HEK293 (cell line): ENCODE results near the gene EPHA2.

Experiments used
- ATF2 ChIP-seq: fragments of 450-650 bp; formaldehyde crosslinking; IDR thresholded peaks from 2 replicates; pipeline ENCODE4 v1.5.1; 2016; ENCODE audit warnings: missing biosample characterization, missing genetic modification characterization, low read depth
- KLF1 ChIP-seq: fragments of 450-650 bp; formaldehyde crosslinking; IDR thresholded peaks from 2 replicates; pipeline ENCODE4 v1.5.1; 2016; ENCODE audit warnings: missing biosample characterization, missing genetic modification characterization
- KLF7 ChIP-seq: fragments of 450-650 bp; formaldehyde crosslinking; IDR thresholded peaks from 2 replicates; pipeline ENCODE4 v1.5.1; 2016; ENCODE audit warnings: missing biosample characterization, missing genetic modification characterization, borderline replicate concordance
- KLF8 ChIP-seq: fragments of 450-650 bp; formaldehyde crosslinking; IDR thresholded peaks from 2 replicates; pipeline ENCODE4 v1.5.1; 2016; ENCODE audit warnings: missing biosample characterization, missing genetic modification characterization
- MEIS1 ChIP-seq: sonication (generic); formaldehyde crosslinking; IDR thresholded peaks from 2 replicates; pipeline ENCODE4 v1.8.1; 2022; ENCODE audit warnings: missing genetic modification reagents, mild to moderate bottlenecking, borderline replicate concordance
- PATZ1 ChIP-seq: fragments of 450-650 bp; formaldehyde crosslinking; IDR thresholded peaks from 2 replicates; pipeline ENCODE4 v1.5.1; 2016; ENCODE audit warnings: missing biosample characterization, missing genetic modification characterization
- PRDM2 ChIP-seq: fragments of 450-650 bp; formaldehyde crosslinking; IDR thresholded peaks from 2 replicates; pipeline ENCODE4 v1.5.1; 2016; ENCODE audit warnings: missing biosample characterization, missing genetic modification characterization, borderline replicate concordance
- SALL2 ChIP-seq: fragments of 450-650 bp; formaldehyde crosslinking; IDR thresholded peaks from 2 replicates; pipeline ENCODE4 v1.5.0; 2017; ENCODE audit warnings: missing biosample characterization, mild to moderate bottlenecking, missing genetic modification characterization, borderline replicate concordance
- ZBTB17 ChIP-seq: fragments of 450-650 bp; formaldehyde crosslinking; IDR thresholded peaks from 2 replicates; pipeline ENCODE4 v1.5.1; 2016; ENCODE audit warnings: missing biosample characterization, missing genetic modification characterization
- ZEB2 ChIP-seq: fragments of 450-650 bp; formaldehyde crosslinking; IDR thresholded peaks from 2 replicates; pipeline ENCODE4 v1.5.1; 2016; ENCODE audit warnings: missing biosample characterization, missing genetic modification characterization
- ZNF157 ChIP-seq: fragments of 450-650 bp; formaldehyde crosslinking; IDR thresholded peaks from 2 replicates; pipeline ENCODE4 v1.5.1; 2016; ENCODE audit warnings: missing biosample characterization, missing genetic modification characterization
- ZNF23 ChIP-seq: fragments of 450-650 bp; formaldehyde crosslinking; IDR thresholded peaks from 2 replicates; pipeline ENCODE4 v1.5.1; 2016; ENCODE audit warnings: missing biosample characterization, missing genetic modification characterization, borderline replicate concordance
- ZNF274 ChIP-seq, 2 experiments: fragments of 200-500 bp in 1 of 2; fragments of 450-650 bp in 1 of 2; sonication (Bioruptor generic) in 1 of 2; formaldehyde crosslinking in 1 of 2; IDR thresholded peaks; 2 replicates each; pipeline versions ENCODE4 v1.5.1 to v1.6.1; 2014 to 2016; ENCODE audit warnings: borderline replicate concordance in 1 of 2, inconsistent platforms in 1 of 2, low read length in 1 of 2, missing biosample characterization in 1 of 2, missing genetic modification characterization in 1 of 2
- ZNF292 ChIP-seq: fragments of 450-650 bp; formaldehyde crosslinking; IDR thresholded peaks from 2 replicates; pipeline ENCODE4 v1.5.1; 2016; ENCODE audit warnings: low read depth, missing biosample characterization, missing genetic modification characterization, borderline replicate concordance
- ZNF362 ChIP-seq: fragments of 450-650 bp; formaldehyde crosslinking; IDR thresholded peaks from 2 replicates; pipeline ENCODE4 v1.5.1; 2016; ENCODE audit warnings: missing biosample characterization, missing genetic modification characterization
- ZNF366 ChIP-seq: fragments of 450-650 bp; formaldehyde crosslinking; conservative IDR thresholded peaks from 2 replicates; pipeline ENCODE4 v1.5.1; 2016; ENCODE audit warnings: missing biosample characterization, missing genetic modification characterization
- ZNF426 ChIP-seq: fragments of 450-650 bp; formaldehyde crosslinking; IDR thresholded peaks from 2 replicates; pipeline ENCODE4 v1.5.1; 2017; ENCODE audit warnings: missing biosample characterization, missing genetic modification characterization, mild to moderate bottlenecking, inconsistent platforms, moderate library complexity
- ZNF449 ChIP-seq: fragments of 450-650 bp; formaldehyde crosslinking; IDR thresholded peaks from 2 replicates; pipeline ENCODE4 v1.5.1; 2017; ENCODE audit warnings: missing biosample characterization, mild to moderate bottlenecking, missing genetic modification characterization, moderate library complexity
- ZNF558 ChIP-seq: fragments of 450-650 bp; formaldehyde crosslinking; IDR thresholded peaks from 2 replicates; pipeline ENCODE4 v1.5.1; 2016; ENCODE audit warnings: missing biosample characterization, missing genetic modification characterization
- ZNF645 ChIP-seq: fragments of 450-650 bp; formaldehyde crosslinking; IDR thresholded peaks from 2 replicates; pipeline ENCODE4; 2016; ENCODE audit warnings: missing biosample characterization, missing genetic modification characterization
- ZNF76 ChIP-seq: fragments of 450-650 bp; formaldehyde crosslinking; IDR thresholded peaks from 2 replicates; pipeline ENCODE4; 2016; ENCODE audit warnings: low read depth, missing biosample characterization, missing genetic modification characterization, borderline replicate concordance
- ZNF777 ChIP-seq: fragments of 450-650 bp; formaldehyde crosslinking; IDR thresholded peaks from 2 replicates; pipeline ENCODE4 v1.5.1; 2017; ENCODE audit warnings: missing biosample characterization, missing genetic modification characterization, borderline replicate concordance

Gene EPHA2

GRCh38 chr1:16155537-16156410 lies at the start of gene EPHA2 (continued):
- TF ChIP-seq ZNF645 (tag by site-specific recombination) (no peak), PRDM2 (tag by site-specific recombination) (no peak), ZNF777 (tag by site-specific recombination) (no peak), KLF8 (peak; percentile 75), ZNF23 (no peak), ZEB2 (tag by site-specific recombination) (peak; percentile 74), ZNF274 (IDR thresholded peaks at IDR 0.05; ENCODE audit: low read length) (no peak), ZNF274 (tag by site-specific recombination; IDR thresholded peaks at IDR 0.05; ENCODE audit: borderline replicate concordance) (no peak), ZNF157 (tag by site-specific recombination) (no peak), ZNF76 (tag by site-specific recombination) (peak; percentile 38; the same call in 1 of the 2 replicates), KLF1 (peak; percentile 54; the same call in 1 of the 2 replicates), ZBTB17 (tag by site-specific recombination) (peak; percentile 69), KLF7 (tag by site-specific recombination) (no peak), ZNF558 (no peak), PATZ1 (peak; percentile 32), ATF2 (peak; percentile 98), MEIS1 (no peak), ZNF292 (tag by site-specific recombination) (no peak), SALL2 (no peak), ZNF362 (tag by site-specific recombination) (no peak), ZNF426 (tag by site-specific recombination) (no peak), ZNF366 (peak; percentile 54), ZNF449 (tag by site-specific recombination) (peak; percentile 94)
